Coronary artery (tissue), 2 donors: Measurements from ENCODE around the gene MCM10.
"Not testable (repeated sequence)": the region's sequence is repeated elsewhere in the genome, so short reads cannot be mapped to it uniquely, and the experiment has no call there.

Source experiments
- DNase-seq: peaks from one replicate; pipeline ENCODE4 v3.0.0-alpha.2; 2017; ENCODE audit warnings: low spot score
- H3K27ac ChIP-seq, 2 donors: fragments of 200-600 bp; sonication (generic); one replicate each; pipeline ENCODE4 v1.5.1; 2016 to 2019
- H3K4me3 ChIP-seq: fragments of 200-600 bp; sonication (generic); 2 replicates; pipeline ENCODE4 v1.5.1; 2016; ENCODE audit warnings: mild to moderate bottlenecking, moderate library complexity
- TF ChIP-seq, protein P1 (sequence below): fragments of 200-600 bp; sonication (generic); IDR thresholded peaks from one replicate; pipeline ENCODE4 v1.5.1; 2019; ENCODE audit warnings: antibody characterized with exemption

MCM10 gene

DNA sequence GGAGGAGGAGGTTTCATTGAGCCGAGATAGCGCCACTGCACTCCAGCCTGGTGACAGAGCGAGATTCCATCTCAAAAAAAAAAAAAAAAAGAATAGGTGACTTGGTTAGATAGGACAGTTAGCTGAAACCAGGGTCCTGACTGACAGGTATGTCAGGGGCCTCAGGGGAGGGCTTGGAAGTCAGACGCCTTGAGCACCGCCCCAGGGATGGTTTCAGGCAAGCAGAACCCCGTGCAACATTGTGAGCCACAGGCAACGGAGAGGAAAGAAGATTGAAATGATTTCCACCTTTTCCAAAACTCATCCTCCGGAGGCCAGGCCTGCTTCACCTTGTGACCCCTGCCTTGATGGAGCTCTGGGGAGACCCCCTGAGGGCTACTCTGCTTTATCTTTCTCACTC lies 64.2 kb downstream of the MCM10 start:
- TF ChIP-seq, protein P1, sequence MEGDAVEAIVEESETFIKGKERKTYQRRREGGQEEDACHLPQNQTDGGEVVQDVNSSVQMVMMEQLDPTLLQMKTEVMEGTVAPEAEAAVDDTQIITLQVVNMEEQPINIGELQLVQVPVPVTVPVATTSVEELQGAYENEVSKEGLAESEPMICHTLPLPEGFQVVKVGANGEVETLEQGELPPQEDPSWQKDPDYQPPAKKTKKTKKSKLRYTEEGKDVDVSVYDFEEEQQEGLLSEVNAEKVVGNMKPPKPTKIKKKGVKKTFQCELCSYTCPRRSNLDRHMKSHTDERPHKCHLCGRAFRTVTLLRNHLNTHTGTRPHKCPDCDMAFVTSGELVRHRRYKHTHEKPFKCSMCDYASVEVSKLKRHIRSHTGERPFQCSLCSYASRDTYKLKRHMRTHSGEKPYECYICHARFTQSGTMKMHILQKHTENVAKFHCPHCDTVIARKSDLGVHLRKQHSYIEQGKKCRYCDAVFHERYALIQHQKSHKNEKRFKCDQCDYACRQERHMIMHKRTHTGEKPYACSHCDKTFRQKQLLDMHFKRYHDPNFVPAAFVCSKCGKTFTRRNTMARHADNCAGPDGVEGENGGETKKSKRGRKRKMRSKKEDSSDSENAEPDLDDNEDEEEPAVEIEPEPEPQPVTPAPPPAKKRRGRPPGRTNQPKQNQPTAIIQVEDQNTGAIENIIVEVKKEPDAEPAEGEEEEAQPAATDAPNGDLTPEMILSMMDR: no peak
- Histone ChIP-seq H3K27ac (no peak overlapping the region), H3K4me3 (no peak overlapping the region)
- no peak for DNase-seq

DNA sequence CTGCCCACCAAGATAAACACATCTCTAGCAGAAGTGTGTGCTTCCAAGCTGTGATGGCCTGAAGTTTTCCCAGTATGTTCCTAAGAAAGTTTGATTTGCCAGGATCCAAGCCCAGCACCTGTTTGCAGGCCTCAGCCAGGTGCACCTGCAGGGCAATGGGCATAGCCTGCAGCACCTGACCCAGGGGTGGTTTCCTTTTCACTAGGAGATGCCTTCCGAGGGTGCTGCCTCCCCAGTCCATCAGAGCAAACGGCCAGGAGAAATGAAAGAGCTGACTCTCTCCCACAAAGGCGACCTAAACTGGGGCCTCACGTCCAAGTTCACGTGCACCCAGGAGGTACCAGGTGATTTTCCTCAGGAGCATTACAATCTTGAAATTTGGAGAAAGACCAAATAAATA lies 65.7 kb downstream of the MCM10 start:
- H3K27ac ChIP-seq: no peak overlapping the region
- no peak overlapping the region for H3K4me3 ChIP-seq
- TF ChIP-seq, protein P1: no peak
- DNase-seq: no peak

DNA sequence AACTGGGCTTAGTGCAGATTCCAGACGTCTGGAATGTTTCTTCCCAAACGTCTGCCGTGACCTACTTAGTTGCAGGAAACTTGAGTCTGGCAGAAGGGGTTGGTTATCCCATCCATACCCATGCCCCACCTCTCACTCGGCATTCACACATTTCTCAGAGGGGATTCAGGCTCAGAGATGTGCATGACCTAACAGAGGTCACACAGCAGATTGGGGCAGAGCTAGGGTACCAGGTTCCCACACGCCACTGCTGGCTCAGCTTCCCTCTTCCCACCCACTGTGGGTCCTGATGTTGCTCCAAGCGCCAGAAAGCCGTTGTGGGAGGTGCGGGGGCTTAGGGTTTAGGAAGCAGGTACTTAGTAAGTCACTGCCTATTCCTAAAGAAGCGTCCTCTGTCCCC lies 69.8 kb downstream of the MCM10 start:
- TF ChIP-seq, protein P1: no peak
- Histone ChIP-seq H3K27ac (no peak overlapping the region), H3K4me3 (no peak overlapping the region)
- DNase-seq: peak; percentile 46

DNA sequence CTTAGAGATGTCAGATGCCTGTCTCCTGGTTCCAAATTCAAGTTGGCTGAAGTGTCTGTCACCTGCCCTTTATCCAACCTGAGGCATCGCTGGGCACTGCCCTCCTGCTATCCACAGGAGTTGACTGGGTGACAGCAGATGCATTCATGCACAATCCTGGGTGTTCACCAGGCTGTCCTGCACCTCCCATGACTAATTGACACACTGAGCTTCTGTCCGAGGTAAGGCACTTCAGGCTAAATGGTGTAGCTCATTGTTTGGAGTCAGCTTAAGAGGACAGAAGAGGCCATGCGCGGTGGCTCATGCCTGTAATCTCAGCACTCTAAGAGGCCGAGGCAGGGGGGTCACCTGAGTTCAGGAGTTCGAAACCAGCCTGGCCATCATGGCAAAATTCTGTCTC lies 70.5 kb downstream of the MCM10 start:
- H3K27ac ChIP-seq: no peak overlapping the region
- DNase-seq: peak; percentile 35
- no peak overlapping the region for H3K4me3 ChIP-seq
- TF ChIP-seq, protein P1: no peak

DNA sequence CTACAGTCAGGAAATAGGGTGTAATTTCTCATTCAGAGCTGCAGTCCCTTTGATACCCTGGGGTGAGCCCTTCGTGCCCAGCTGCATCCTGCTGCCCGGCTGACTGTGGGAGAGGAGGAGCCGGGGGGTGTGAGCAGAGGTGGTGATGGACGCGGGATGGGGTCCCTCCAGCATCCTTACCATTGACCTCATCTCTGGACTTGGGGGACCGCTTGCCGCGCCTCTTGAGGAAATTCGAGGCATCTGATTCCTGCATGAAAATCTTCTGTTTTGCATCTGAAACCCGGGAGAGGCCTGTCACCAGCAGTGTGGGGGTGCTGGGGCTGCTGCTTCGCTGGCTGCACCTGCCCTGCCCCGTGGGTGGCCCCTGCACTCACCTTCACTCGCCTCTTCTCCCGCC lies 72.0 kb downstream of the MCM10 start:
- no peak overlapping the region for H3K4me3 ChIP-seq
- DNase-seq: no peak
- no peak overlapping the region for H3K27ac ChIP-seq
- TF ChIP-seq, protein P1: no peak

DNA sequence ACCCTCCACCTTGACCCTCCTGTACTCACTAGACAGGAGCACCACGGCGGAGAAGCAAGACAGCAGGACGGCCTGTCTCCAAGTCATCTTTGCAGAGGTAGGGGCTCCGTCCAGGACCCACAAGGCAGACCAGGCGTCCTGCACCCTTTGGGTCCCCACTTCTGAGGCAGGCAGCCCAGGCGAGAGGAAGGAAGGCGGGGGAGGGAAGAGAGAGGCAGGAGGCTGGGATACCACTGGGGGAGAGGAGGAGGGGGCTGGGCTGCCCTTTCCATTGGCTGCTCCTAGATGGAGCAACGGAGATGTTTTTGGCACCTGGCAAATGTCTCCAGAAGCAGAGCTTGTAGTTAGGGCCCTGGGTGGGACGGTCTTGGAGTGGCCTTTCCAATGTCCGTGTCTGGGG lies 72.8 kb downstream of the MCM10 start, which contains the start of gene UCMA:
Gene UCMA, minus strand, starts transcription at position 203 of the 400 bp plus-strand sequence. Its CDS starts 116 bp downstream, at position 87.
- TF ChIP-seq, protein P1: no peak
- no peak within 1 kb of the TSS for H3K27ac ChIP-seq
- peak; percentile 61 for DNase-seq
- H3K4me3 ChIP-seq: no peak within 1 kb of the TSS

DNA sequence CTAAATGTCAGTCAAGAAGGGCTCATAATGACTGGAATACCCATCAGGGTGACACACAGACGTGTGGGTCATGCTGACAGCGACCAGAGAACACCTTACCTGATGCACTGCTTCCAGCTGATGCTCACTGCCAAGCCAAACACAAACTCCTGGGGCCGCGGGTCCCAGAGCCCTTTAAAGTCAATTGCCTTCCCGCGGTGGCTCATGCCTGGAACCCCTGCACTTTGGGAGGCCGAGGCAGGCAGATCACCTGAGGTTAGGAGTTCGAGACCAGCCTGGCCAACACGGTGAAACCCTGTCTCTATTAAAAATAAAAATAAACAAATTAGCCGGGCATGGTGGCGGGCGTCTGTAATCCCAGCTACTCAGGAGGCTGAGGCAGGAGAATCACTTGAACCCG lies 73.4 kb downstream of the MCM10 start:
- H3K27ac ChIP-seq: not testable (repeated sequence)
- peak; percentile 29 for DNase-seq

DNA sequence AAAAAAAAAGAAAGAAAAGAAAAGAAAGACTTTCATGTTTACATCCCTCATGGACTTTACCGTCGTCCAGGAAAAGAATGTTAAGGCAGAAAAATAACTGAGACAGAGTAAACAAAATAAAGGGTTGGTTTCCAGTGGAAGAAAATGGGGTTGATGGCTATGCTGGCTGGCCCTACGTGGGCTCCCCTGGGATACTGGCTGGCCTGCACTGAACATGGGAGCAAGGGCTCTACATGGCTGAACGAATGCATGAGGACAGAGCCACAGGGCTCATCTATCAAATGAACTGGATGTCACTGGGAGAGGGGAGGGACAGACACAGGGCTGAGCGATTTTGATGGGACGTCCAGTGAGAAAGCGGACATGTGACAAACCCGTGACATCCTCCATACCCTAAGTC lies 75.3 kb downstream of the MCM10 start:
- TF ChIP-seq, protein P1: no peak
- peak; percentile 7 for DNase-seq
- Histone ChIP-seq H3K4me3 (no peak overlapping the region), H3K27ac (no peak overlapping the region)

More for the DNA sequence above, 73.4 kb downstream of the MCM10 start:
- not testable (repeated sequence) for H3K4me3 ChIP-seq
